Stimulated activated CD8-positive, alpha-beta memory T cell treated with anti-CD3 and anti-CD28 coated beads, Interleukin-12 subunit alpha, Interleukin-12 subunit beta, amount 100 ng/mL, for 1 hour (primary cell): ENCODE measurements around the gene ZBTB7C.
"Not testable (repeated sequence)": the region's sequence is repeated elsewhere in the genome, so short reads cannot be mapped to it uniquely, and the experiment has no call there.

Experiments used
- DNase-seq: peaks from one replicate; pipeline ENCODE4 v3.0.0-alpha.2; 2020; ENCODE audit warnings: low read depth

Gene ZBTB7C

DNA sequence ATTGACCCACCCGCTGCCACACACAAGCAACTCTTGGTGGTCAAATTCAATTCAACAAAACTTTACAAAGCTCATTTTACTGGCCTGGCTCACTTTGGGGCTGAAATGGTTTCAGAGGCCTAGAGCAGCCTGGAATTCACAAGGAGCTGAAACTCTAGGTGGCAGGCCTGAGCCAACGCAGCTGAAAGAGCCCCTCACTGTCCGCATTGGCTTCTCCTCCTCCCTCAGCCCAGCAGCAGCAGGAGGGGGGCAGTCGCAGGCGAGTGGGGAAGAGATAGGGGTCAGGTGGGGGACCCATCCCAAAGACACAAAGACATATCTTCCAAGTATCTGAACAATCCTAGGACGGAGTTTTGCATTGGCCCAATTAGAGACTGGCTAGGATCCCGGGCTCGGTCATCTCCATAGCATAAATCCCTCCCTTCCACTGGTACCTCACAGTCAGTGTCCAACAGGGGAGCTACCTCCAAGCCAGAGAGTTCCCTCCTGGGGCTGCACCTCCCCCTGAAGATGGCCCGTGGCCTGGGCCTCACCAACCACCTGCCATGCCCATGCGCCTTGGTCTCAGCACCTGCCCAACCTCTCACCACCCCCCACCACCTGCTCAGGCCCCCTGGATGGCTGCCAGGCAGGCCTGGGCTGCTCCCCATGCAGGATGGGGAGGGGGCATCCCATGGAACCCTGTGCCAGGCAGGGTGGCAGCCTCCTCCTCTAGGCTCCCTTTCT lies 113.4 kb downstream of the ZBTB7C start:
- no peak for DNase-seq

DNA sequence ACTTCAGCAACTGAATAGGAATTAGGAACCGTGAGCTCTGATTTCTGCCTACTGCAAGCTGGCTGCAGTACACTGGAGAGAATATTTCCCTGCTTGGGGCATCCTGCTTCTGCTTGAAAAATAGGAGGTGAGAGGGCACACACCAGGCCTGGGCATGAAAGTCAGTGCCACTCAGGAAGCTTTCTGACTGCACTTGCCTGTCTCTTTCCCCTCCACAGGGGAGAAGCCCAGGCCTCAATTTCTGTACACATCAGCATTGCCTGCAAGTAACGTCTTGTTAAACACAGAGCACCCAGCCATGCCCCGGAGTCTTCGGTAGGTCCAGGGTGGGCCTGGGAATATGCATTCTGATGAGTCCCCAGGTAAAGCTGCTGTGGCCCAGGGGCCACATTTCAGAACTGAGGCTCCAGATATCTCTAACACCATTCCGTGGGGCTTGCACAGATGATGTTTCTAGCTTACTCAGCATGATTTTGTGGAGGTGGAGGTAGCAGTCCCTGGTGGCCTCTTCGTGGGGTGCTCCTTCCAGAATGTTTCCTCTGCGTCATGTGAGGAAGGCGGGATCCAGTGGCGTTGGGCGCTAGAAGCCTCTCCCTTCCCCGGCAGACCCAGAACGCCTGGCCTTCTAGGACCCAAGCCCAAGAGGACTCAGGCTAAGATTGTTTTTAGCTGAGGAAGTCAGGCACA lies 114.1 kb downstream of the ZBTB7C start:
- DNase-seq, result no peak

DNA sequence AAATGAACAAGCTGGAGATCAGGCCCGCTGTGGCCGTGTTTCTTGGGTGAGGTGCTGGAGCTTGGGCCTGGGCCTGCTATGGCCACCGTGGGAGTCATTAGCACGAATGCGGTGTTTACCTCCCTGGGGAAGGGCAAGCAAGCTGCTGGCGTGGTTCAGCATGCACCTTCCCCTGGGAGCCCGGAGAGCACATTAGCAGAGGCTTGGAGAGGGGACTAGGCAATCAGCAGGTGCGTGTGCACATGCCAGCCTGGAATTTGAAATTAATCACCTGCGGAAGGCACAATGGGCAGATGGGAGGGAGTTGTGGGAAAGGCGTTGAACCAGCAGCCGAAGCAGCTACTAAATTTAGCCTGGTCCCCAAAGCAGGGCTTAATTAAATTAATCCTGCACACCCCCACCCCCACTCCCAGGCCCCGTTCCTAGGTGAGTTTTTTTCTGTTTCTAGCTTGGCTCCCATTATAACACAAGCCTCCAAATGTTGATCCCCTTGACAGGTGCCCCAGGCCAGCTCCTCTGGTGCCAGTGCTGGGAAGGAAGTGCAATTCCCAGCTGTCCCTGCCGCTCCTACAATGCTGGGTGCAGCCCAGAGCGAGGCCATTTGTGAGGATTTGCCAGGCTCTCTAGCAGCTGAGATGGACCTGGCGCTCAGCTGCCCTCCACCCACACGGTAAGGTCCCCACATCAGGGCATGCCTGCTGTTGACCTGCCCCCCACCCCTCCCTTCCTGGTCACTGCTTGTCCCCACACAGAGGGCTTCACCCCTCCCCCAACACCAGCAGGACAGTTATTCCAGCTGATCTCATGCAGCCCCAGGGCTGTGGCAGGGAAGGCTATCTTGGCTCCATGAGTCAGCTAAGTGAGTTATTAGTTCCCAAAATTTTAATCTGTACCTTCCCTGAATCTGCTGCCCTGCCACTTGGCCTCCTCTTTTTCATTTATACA lies 115.0 kb downstream of the ZBTB7C start:
- DNase-seq, result no peak

DNA sequence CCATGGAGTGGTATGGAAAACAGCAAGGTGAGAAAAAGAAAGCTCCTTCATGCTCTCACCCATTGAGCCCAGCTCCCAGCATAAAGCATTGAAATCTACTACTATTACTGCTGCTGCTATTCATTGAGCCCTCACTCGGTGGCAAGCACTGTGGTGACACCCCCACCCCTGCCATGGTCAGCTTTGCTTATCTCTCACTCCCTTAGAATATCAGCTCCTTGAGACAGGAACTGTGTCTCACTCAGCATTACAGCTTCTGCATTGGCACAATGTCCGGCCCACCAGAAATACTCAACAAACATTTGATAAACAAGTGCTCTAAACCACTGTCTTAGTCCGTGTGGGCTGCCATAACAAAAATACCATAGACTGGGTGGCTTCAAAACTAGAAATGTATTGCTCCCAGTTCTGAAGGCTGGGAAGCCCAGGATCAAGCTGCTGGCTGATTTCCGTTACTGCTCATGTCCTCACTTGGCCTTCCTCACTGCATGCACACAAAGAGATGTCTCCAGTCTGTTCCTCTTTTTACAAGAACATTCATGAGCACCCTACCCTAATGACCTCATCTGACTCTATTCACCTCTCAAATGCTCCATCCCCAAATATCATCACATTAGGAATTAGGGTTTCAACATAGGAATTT lies 116.3 kb downstream of the ZBTB7C start:
- DNase-seq, result no peak

DNA sequence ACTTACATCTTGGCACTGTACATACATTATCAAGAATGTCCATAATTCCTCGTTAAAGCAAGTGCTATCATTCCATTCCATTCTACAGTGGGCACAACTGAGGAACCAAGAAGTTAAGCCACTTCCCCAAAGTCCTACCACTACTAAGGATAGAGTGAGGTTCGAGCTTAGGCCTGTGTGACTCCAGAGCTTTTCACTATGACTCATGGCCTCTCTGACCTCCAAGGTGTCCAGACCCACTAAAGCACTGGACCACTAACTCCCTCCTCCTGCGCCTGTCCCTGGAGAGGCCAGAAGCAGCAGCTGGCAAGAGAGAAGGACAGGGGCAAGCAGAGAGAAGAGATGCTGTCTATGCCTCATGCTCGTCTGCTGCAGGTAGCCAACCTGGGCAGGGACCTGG lies 117.0 kb downstream of the ZBTB7C start:
- no peak for DNase-seq

DNA sequence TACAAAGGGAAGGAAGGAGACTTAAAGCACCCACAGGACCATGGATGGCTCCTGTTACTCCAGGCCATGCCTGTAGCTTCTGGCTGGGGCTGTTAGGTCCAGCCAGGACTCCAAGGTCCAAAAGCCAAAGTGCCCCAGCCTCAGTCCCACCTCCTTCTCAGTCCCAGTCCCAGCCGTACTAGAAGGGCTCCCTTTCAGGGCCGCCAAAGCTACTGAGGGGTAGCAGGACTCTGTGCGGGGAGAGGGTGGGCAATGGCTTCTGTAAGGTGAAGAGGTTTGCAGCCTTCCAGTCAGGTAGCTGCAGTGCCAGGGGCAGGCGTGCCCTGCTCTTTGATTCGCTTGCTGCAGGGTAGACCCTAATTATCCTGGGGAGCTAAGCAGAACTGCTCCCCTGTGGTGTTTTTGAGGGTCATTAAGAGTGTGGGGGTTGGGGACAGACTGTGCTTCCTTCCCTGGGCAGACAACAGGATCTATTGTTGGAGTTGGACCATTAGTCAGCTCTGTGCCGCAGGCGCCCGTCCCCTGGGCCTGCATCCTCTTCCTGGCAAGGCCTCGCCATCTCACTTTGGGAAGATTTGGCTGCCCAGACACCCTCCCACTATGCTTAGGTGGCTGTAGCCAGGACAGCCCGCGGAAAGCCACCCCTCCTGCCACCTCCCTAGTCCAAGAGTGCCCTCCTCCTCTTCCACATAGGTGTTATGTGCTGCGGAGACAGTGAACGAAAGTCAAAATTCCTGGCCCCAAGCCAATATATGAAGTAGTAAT lies 118.8 kb downstream of the ZBTB7C start:
- no peak for DNase-seq

- no peak for DNase-seq
Measured at GRCh38 chr18:48284743-48285142, 124.4 kb downstream of the ZBTB7C start.

GRCh38 chr18:48284011-48284410 lies 125.2 kb downstream of the ZBTB7C start:
- not testable (repeated sequence) for DNase-seq

DNA sequence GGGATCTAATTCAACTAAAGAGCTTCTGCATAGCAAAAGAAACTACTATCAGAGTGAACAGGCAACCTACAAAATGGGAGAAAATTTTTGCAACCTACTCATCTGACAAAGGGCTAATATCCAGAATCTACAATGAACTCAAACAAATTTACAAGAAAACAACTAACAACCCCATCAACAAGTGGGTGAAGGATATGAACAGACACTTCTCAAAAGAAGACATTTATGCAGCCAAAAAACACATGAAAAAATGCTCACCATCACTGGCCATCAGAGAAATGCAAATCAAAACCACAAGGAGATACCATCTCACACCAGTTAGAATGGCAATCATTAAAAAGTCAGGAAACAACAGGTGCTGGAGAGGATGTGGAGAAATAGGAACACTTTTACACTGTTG lies 127.7 kb downstream of the ZBTB7C start:
- not testable (repeated sequence) for DNase-seq

- DNase-seq, result no peak
Measured at GRCh38 chr18:48279312-48279711, 129.9 kb downstream of the ZBTB7C start.

- DNase-seq, result no peak
Measured at GRCh38 chr18:48278081-48278480, 131.1 kb downstream of the ZBTB7C start.

GRCh38 chr18:48274301-48274700 lies 134.9 kb downstream of the ZBTB7C start:
- no peak for DNase-seq

- no peak for DNase-seq
Measured at GRCh38 chr18:48270929-48271328, 138.3 kb downstream of the ZBTB7C start.

DNA sequence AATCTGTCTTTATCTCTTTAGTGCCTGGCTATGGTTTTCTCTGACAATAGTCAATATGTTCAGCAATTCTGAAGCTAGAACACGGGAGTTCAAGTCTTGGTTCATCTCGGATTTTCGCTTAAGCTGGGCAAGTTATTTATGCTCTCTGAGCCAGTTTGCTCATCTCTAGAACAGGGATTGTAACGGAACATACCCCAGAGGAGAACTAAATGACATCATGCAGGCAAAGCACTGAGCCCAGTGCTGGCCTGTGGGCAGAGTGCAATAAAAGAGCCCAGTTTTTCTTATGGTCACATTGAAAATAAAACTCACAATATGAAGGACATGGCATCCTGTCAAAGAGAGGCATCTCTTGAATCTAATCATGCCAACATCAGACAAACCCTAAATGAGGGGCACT lies 143.9 kb downstream of the ZBTB7C start:
- DNase-seq, result no peak

GRCh38 chr18:48263914-48264902 lies 145.0 kb downstream of the ZBTB7C start:
- DNase-seq, result no peak

DNA sequence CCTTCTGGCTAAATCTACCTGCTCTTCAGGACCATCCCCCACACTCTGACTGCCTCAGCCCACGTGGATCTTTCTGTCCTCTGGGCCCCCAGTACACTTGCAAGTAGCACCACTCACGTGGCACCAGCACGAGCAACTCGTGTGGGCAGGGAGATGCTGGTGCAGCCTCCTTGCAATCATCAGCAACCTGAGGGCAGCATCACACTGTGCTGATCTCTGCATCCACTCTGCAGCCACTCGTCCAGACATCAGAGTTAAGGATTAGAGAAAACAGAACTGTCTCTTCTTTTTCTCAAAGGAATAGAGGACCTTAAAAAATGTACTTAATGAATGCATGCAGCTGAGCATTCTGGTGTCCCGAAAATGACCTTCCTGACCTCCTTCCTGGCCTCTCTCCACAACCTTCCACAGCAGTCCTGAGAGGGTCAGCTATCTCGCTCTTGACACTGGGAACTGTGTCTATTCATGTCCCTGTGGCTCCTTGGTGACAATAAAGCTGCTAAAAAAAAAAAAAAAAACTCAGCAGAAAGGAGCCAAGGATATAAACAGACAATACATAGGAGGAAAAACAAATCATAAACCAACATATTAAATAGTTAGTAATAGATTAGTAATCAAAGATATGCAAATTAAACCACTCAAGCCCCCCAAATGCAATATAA lies 145.9 kb downstream of the ZBTB7C start:
- no peak for DNase-seq

GRCh38 chr18:48260237-48260636 lies 148.9 kb downstream of the ZBTB7C start:
- DNase-seq, result no peak

DNA sequence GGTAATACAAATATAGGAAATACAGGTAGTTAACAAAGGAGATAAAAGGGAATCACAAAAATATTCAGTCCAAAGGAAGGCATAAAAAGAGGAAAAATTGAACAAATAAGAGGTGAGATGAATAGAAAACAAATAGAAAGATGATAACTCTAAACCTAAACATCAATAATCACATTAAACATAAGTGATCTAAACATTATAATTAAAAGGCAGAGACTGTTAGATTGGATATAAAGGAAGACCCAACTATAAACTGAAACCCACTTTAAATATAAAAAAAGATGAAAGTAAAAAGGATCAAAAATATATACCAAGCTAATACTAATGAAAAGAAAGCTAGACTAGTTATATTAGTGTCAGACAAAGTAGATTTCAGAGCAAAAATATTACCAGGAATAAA lies 152.3 kb downstream of the ZBTB7C start:
- DNase-seq, result no peak

GRCh38 chr18:48254077-48254602 lies 155.0 kb downstream of the ZBTB7C start:
- no peak for DNase-seq
